Gastroesophageal sphincter (tissue), 3 donors: ENCODE results near the gene PCNT.

ENCODE experiments used
- EP300 ChIP-seq: sonication (generic); formaldehyde crosslinking; IDR thresholded peaks from one replicate; pipeline ENCODE4 v1.6.1; 2017; ENCODE audit warnings: antibody characterized with exemption, mild to moderate bottlenecking
- POLR2A ChIP-seq, 2 donors: fragments of 450-650 bp; IDR thresholded peaks; one replicate each; pipeline ENCODE4 v1.6.1; 2017; ENCODE audit warnings: antibody characterized with exemption in 2 of 2, mild to moderate bottlenecking in 2 of 2, moderate library complexity in 1 of 2
- POLR2AphosphoS5 ChIP-seq: sonication (generic); formaldehyde crosslinking; IDR thresholded peaks from one replicate; pipeline ENCODE4 v1.6.1; 2017; ENCODE audit warnings: antibody characterized with exemption
- TF ChIP-seq, protein P1 (sequence below), 4 experiments: fragments of 200-600 bp in 2 of 4; fragments of 450-650 bp in 2 of 4; sonication (generic) in 1 of 4; IDR thresholded peaks; one replicate each; pipeline ENCODE4 v1.5.1; 2017 to 2019; ENCODE audit warnings: antibody characterized with exemption in 4 of 4, mild to moderate bottlenecking in 2 of 4, moderate library complexity in 2 of 4

DNA sequence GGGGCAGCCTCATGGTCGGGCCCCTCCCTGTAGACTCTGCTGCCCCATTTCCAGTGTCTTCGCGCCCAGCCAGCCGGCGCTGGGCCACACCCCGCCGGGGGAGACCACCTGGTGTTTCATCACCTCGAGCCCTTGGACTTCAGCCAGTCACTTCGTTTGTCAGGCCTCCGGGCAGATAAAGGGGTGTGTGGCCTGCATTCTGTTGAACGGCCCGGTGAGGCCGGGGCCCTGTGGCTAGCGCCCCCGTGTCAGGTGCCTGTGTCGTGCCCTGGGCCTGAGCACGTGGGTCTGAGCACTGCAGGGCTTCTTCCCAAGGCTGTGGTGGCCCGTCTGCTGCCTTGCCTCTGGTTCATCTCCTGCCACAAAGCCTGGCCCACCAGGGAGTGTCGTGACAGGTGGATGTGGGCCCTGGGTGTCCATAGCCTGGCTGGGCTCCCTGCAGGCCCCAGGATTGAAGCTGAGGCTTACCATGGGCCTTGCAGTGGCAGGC is 69.5 kb downstream of the PCNT start:
- TF ChIP-seq, protein P1, sequence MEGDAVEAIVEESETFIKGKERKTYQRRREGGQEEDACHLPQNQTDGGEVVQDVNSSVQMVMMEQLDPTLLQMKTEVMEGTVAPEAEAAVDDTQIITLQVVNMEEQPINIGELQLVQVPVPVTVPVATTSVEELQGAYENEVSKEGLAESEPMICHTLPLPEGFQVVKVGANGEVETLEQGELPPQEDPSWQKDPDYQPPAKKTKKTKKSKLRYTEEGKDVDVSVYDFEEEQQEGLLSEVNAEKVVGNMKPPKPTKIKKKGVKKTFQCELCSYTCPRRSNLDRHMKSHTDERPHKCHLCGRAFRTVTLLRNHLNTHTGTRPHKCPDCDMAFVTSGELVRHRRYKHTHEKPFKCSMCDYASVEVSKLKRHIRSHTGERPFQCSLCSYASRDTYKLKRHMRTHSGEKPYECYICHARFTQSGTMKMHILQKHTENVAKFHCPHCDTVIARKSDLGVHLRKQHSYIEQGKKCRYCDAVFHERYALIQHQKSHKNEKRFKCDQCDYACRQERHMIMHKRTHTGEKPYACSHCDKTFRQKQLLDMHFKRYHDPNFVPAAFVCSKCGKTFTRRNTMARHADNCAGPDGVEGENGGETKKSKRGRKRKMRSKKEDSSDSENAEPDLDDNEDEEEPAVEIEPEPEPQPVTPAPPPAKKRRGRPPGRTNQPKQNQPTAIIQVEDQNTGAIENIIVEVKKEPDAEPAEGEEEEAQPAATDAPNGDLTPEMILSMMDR (IDR thresholded peaks at IDR 0.05) = no peak
- TF ChIP-seq EP300 (no peak), POLR2AphosphoS5 (no peak), POLR2A (IDR thresholded peaks at IDR 0.05) (no peak)
